HG03558 (cell line): Measurements from ENCODE around the gene CHD1L.

Source experiments
- ATAC-seq: cut with Tn5 transposase; IDR thresholded peaks from one replicate; pipeline ENCODE4 v1.9.1; 2021; ENCODE audit warnings: moderate number of reproducible peaks; ENCODE audit not compliant: unreplicated experiment; ENCODE audit errors: extremely low read depth

CHD1L gene

DNA sequence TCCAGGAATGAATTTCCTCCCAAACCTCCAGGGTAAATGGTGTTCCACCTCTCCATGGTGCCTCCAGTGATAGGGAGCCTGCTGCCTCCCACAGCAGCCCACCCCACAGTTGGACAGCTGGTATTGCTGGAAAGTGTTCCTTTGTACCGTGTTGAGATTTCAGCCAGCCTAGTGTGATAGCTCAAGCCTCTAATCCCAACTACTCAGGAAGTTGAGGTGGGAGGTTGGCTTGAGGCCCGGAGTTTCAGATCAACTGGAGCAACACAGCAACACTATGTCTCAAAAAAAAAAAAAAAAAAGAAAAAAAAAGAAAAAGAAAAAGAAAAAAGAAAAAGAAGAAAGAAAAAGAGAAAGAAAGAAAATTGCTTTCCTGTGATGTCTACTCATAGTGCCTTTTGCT lies 96.1 kb downstream of the CHD1L start:
- ATAC-seq: no peak

DNA sequence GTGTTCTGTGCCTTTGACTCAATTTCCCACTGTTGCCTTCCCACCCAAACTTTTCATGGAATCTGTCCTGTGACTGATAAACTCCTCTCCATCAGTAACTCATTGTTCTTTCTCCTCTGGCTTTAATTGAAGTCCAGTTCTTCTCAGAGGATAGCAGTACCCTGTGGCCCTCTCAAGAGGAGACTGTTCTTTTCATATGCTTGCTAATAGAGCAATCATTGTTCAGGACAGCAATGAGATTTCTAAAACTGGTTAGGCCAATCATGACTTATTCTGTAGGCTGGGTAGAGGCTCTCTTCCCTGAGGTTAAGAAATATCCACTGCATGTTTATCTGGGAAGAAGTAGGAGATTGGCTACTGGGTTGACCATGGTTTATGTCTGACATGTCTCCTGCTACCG lies 98.8 kb downstream of the CHD1L start:
- no peak for ATAC-seq
